Activated CD8-positive, alpha-beta memory T cell treated with anti-CD3 and anti-CD28 coated beads, Interleukin-2, amount 50 U/mL, for 24 hours (primary cell): Measurements from ENCODE around the gene DLG5.

Experiments
- DNase-seq: peaks from one replicate; pipeline ENCODE4 v3.0.0-alpha.2; 2020; ENCODE audit errors: extremely low read depth

The DLG5 gene

GRCh38 chr10:77892021-77892739, 34.4 kb downstream of the DLG5 start:
- no peak for DNase-seq

- DNase-seq = no peak
Measured at GRCh38 chr10:77890097-77890496, 36.5 kb downstream of the DLG5 start.

GRCh38 chr10:77889277-77889903, 37.2 kb downstream of the DLG5 start:
- DNase-seq = no peak

- DNase-seq = no peak
Measured at GRCh38 chr10:77888356-77888703, 38.2 kb downstream of the DLG5 start.

- no peak for DNase-seq
Measured at GRCh38 chr10:77887631-77888355, 38.8 kb downstream of the DLG5 start.

GRCh38 chr10:77886795-77887355, 39.7 kb downstream of the DLG5 start:
- no peak for DNase-seq

GRCh38 chr10:77884181-77884580, 42.4 kb downstream of the DLG5 start:
- DNase-seq = no peak

GRCh38 chr10:77881636-77882035, 44.9 kb downstream of the DLG5 start:
- DNase-seq = no peak

GRCh38 chr10:77881222-77881621, 45.3 kb downstream of the DLG5 start:
- DNase-seq = no peak

- no peak for DNase-seq
Measured at GRCh38 chr10:77879710-77880109, 46.8 kb downstream of the DLG5 start.

GRCh38 chr10:77879065-77879464, 47.5 kb downstream of the DLG5 start:
- no peak for DNase-seq

- no peak for DNase-seq
Measured at GRCh38 chr10:77877441-77878344, 48.9 kb downstream of the DLG5 start.

GRCh38 chr10:77875730-77876129, 50.8 kb downstream of the DLG5 start:
- no peak for DNase-seq

- no peak for DNase-seq
Measured at GRCh38 chr10:77874872-77875271, 51.7 kb downstream of the DLG5 start.

- no peak for DNase-seq
Measured at GRCh38 chr10:77873536-77874380, 52.8 kb downstream of the DLG5 start.

- DNase-seq = no peak
Measured at GRCh38 chr10:77872947-77873535, 53.5 kb downstream of the DLG5 start.

GRCh38 chr10:77872151-77872946, 54.2 kb downstream of the DLG5 start:
- DNase-seq = no peak

- no peak for DNase-seq
Measured at GRCh38 chr10:77869626-77870420, 56.7 kb downstream of the DLG5 start.

GRCh38 chr10:77868523-77868922, 58.0 kb downstream of the DLG5 start:
- DNase-seq = no peak
